Measurements from ENCODE around the gene NOD1.
A peak's percentile ranks its signal among the peaks of the same experiment; 100 is the strongest.

Gene NOD1

GRCh38 chr7:30468791-30469190 lies 9.8 kb downstream of the NOD1 start:
- DNase-seq = no peak

- no peak for DNase-seq
Observed at GRCh38 chr7:30468041-30468440, 10.5 kb downstream of the NOD1 start.

- DNase-seq = no peak
Observed at GRCh38 chr7:30467271-30467670, 11.3 kb downstream of the NOD1 start.

GRCh38 chr7:30466266-30466665 lies 12.3 kb downstream of the NOD1 start:
- DNase-seq = peak; percentile 48

GRCh38 chr7:30465811-30466180 lies 12.8 kb downstream of the NOD1 start:
- peak; percentile 72 for DNase-seq

GRCh38 chr7:30465046-30465810 lies 13.4 kb downstream of the NOD1 start:
- DNase-seq = peak; percentile 23

GRCh38 chr7:30464231-30464671 lies 14.3 kb downstream of the NOD1 start:
- peak; percentile 28 for DNase-seq

- DNase-seq = no peak
Observed at GRCh38 chr7:30463405-30464145, 15.0 kb downstream of the NOD1 start.

- DNase-seq = no peak
Observed at GRCh38 chr7:30462179-30462578, 16.4 kb downstream of the NOD1 start.

- no peak for DNase-seq
Observed at GRCh38 chr7:30460246-30460633, 18.3 kb downstream of the NOD1 start.

GRCh38 chr7:30459591-30460245 lies 18.9 kb downstream of the NOD1 start:
- DNase-seq = peak; percentile 19

- DNase-seq = no peak
Observed at GRCh38 chr7:30458311-30458710, 20.3 kb downstream of the NOD1 start.

- DNase-seq = no peak
Observed at GRCh38 chr7:30453921-30454320, 24.7 kb downstream of the NOD1 start.

- DNase-seq = no peak
Observed at GRCh38 chr7:30453016-30453415, 25.6 kb downstream of the NOD1 start.

GRCh38 chr7:30452280-30452930 lies 26.2 kb downstream of the NOD1 start:
- no peak for DNase-seq

- DNase-seq = no peak
Observed at GRCh38 chr7:30451539-30452279, 26.9 kb downstream of the NOD1 start.

- no peak for DNase-seq
Observed at GRCh38 chr7:30450983-30451497, 27.5 kb downstream of the NOD1 start.

- DNase-seq = peak; percentile 9
Observed at GRCh38 chr7:30450240-30450982, 28.2 kb downstream of the NOD1 start.

GRCh38 chr7:30448461-30449189 lies 30.0 kb downstream of the NOD1 start:
- DNase-seq = peak; percentile 1

- no peak for DNase-seq
Observed at GRCh38 chr7:30447466-30447865, 31.1 kb downstream of the NOD1 start.

- DNase-seq = no peak
Observed at GRCh38 chr7:30446266-30446665, 32.3 kb downstream of the NOD1 start.

Measured in NCI-H446 treated with DMSO at 0.1 percent for 48 hours (cell line).